Adipose tissue (tissue), 3 donors: ENCODE data around the gene NIPAL3. TPM values are rescaled to one million over a fixed set of nuclear protein-coding genes. Genes with fewer than 3 reads are reported as not detected.

Source experiments
- H3K27ac ChIP-seq: one replicate; pipeline ENCODE4 v1.5.1; 2013; ENCODE audit warnings: low read depth, low read length
- WGBS, 3 donors: extraction: QIAGEN DNeasy Blood & Tissue Kit; methylation state at CpG; one replicate each; pipeline ENCODE4 v1.1.7; 2013; 5-methylcytosine and 5-hydroxymethylcytosine counted together
- polyA plus RNA-seq, 3 donors: library from polyadenylated mRNA; stranded (reverse); fragments of 200-250 nt; gene quantifications; one replicate each; pipeline ENCODE4 v1.2.3, GENCODE V29; 2013
- donor health status: healthy with polysubstance abuse.
- donor health status: Bipolar disorder and iron deficiency.
- donor health status: healthy.

NIPAL3 gene
- polyA plus RNA-seq, 3 donors: 5.4 to 10.4 (median 7.6) TPM

DNA sequence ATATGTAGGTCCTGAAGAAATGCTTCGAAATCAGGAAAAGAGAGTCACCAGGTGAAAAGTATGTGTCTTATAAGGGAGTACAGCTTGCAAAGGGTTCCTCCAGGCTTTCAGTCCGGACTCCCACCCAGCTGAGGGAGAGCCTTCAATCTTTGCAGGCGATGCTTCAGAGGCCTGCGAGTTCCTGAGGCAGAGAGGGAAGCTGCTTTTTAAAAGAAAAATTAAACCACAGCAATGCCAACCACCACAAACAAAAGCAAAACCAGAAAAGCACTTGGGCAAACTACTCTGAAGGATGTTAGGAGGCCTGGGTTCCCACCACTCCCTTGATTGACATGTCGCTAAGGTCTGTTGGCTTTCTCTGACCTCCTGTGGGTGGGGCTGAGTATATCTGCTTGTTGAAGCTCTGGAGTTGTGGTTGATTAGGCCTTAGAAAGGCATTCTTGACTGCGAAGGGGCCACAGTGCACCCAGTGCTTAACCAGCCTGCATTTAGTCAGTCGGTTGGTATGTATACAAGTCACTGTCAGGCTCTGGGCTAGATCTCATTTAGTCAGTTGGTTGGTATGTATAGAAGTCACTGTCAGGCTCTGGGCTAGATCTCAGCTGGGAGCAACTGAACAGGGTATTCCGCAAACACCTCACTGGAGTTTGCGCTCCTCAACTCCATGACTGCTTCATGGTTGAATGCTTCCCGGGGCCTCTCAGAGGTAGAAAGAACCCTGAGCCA lies 1.2 kb downstream of the NIPAL3 start:
- WGBS, 3 donors: 44 to 63% (median 59%) methylated on average over 10 of the region's 10 CpGs
- no peak overlapping the region for H3K27ac ChIP-seq

DNA sequence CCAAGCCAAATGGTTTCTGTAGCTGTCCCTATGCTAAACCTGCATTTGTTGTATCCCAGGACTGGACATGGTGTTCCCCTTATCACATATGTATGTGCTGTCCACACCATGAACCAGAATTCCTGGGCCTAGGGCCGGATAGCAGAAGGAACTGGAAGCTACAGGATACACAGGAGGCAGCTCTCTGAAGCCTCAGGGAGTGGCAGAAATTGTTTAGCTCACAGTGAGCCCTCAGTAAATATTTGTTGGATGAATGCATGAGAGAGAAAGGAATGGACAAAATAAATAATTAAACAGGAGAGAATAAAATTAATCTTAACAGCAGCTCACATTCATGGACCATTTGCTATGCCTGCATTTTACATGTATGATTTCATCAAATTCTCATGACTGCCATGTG lies 2.1 kb downstream of the NIPAL3 start:
- WGBS, 3 donors: 77 to 87% (median 77%) methylated on average over 1 of the region's 1 CpG
- no peak overlapping the region for H3K27ac ChIP-seq

DNA sequence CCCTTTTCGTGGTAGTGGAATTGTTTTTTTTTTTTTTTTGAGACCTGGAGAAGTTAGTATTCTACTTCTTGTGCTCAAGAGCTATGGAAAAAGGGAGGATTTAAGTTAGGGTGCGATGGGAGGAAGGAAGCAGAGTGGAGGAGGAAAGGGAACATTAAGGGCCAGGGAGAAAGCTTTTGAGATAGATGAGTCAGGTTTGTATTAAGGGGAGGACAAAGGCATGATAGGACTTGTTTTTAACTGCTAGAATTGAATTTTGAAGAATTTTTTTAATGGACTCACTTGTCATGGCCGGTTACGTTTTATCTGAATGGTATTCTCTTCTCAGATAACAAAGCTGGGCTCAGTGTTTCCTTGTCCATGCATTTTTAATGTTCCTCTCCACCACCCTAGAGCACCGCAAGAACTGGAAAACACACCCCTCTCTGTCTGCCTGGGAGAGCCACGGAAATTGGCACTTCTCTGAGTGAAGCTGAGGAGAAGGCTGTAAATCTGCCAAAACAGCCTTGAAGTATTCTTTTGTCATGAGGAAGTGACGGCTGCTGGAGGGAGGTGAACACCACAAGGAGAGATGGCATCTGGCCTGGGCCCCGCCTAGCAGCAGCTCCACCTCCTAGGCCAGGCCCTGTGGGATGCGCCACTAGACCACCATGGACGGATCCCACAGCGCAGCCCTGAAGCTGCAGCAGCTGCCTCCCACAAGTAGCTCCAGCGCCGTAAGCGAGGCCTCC lies 3.5 kb downstream of the NIPAL3 start:
- 46 to 69% (median 56%) methylated on average over 14 of the region's 14 CpGs for WGBS, 3 donors
- no peak overlapping the region for H3K27ac ChIP-seq

DNA sequence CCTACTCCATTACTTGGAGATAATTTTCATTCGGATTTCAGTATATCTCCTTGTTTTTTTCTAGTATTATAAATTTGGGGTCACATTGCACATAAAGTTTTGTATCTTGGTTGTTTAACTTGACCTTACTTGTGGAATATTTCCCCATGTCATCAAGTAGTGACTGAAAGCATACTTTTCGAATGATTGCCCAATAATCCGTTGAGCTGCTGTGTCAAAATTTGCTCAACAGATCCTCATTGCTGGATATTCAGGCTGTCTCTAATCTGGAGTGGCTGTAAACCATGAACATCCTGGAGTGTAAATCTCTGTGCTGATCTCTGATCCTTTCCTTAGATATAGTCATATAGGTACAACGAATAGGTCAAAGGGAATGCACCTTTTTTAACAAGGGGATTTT lies 4.9 kb downstream of the NIPAL3 start:
- no peak overlapping the region for H3K27ac ChIP-seq
- 72 to 84% (median 76%) methylated on average over 4 of the region's 4 CpGs for WGBS, 3 donors

DNA sequence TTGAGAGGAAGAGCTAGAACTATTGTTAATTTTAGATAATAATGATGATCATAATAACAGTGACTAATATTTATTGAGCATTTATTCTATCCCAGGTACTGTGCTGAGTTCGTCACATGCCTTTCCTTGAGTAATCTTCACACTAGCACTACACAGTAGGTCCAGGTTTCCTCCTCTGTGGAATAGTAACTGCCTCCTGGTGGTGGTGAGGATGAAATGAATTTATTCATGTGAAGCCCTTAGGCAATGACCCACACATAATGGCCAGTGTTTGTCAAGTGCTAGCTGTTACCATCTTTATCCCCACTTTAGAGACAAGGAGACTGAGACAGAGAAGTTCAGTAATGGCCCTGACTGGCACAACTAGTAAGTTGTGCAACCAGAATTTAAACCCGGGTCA lies 5.9 kb downstream of the NIPAL3 start:
- H3K27ac ChIP-seq: no peak overlapping the region
- 79 to 95% (median 86%) methylated on average over 2 of the region's 2 CpGs for WGBS, 3 donors

DNA sequence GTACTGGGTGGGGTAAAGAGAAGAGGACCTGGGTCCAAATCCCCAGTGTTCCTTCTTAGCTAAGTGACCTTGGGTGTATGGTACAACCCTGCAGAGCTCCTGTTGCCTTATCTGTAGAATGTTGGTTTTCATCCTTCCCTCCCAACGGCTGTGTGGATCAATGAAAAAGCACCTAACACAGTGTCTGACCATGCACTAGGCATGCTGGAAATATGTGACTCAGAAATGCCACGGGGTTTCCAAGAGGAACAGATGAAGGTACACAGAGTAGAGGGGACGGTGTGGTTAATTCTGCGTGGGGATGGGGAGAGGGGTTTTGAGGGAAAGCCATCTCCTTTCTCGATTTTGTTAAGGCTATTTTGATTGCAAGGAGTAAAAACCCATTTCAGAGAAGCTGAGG lies 8.6 kb downstream of the NIPAL3 start:
- WGBS, 3 donors: 63 to 93% (median 92%) methylated on average over 5 of the region's 5 CpGs
- H3K27ac ChIP-seq: no peak overlapping the region

DNA sequence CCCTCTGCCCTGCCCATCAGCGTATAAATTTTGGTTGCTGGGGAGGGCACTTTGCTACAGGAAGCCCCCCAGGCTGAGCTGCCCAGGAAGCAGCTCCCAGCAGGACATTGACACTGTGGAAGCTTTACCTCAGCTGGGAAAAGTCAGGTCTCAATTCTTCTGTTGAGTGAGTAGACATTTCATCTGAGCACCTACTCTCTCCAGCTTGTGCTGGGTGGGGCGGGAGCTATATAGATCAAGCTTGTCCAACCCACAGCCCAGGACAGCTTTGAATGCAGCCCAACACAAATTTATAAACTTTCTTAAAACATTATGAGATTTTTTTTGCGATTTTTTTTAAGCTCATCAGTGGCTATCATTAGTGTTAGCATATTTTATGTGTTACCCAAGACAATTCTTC lies 9.4 kb downstream of the NIPAL3 start:
- WGBS, 3 donors: 88 to 96% (median 90%) methylated on average over 3 of the region's 3 CpGs
- no peak overlapping the region for H3K27ac ChIP-seq

DNA sequence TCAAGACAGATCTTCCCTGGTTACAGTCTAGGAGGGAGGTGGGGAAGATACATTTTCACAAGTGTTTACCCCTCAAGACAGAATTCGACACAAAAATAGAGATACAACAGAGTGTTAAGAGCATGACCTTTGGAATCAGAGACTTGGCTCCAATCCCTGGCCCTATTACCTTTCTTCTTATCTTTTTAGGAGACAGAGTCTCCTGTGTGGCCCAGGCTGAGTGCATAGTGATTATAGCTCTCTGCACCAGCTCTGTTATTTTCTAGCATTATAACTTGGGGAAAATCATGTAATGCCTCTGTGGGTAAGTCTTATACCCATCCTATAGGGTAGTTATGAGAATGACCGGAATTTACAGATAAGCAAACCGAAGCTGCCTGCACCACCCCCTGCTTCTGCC lies 9.8 kb downstream of the NIPAL3 start:
- 41 to 81% (median 72%) methylated on average over 3 of the region's 3 CpGs for WGBS, 3 donors

DNA sequence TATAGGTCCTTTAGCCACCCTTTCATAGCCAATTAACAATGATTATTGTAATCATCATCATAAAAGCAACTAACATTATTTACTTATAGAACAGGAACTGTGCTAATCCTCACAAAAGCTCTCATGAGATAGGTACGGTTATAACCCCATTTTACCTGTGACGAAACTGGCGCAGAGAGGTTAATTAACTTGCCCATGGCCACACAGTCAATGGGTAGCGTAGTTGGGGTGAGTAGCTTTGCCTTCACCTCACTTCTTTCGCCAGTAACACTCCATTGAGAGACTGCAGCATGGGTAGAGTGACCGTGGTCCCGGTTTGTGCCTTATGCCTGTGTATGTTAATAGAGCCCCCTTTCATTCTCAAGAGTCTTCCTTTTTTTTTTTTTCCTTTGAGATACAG lies 10.3 kb downstream of the NIPAL3 start:
- 73 to 90% (median 84%) methylated on average over 7 of the region's 7 CpGs for WGBS, 3 donors
- no peak overlapping the region for H3K27ac ChIP-seq

More for the DNA sequence above, 9.8 kb downstream of the NIPAL3 start:
- no peak overlapping the region for H3K27ac ChIP-seq

DNA sequence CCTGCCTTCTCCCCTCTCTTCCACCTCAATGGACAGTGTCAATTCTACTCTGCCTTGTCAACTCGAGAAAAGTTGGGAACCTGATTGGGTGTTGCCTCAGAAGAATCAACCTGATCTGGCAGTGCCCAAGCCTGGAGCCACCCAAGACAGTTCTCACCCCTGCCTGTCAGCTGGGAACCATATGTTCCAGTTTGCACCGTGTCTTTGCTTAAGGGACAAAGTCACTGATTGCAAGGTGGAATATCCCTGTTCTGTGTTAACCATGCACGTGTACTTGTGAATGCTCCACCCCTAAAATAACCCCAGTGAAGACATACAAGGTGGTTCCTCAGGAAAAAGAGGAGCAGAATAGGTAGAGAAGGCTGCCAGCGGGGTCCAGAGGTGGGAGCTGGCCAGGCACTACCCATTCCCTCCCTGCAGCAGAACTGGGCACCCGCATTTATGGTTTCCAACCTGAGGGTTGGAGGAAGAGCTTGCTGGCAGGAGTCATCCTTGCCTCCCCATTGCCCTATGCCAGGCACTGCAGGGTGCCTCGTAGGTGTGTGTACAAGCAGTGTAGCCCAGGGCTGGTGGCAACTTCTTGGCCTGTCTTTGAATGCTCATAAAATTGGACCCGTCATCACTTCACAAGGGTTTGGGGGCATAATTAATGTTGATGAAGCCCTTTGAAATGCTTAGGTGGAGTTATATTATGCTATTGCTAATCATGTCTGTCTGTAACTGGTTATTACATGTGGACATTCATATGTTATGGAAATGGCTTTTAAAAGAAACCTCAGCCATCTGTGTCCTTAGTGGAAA lies 11.3 kb downstream of the NIPAL3 start:
- WGBS, 3 donors: 70 to 93% (median 91%) methylated on average over 7 of the region's 7 CpGs
- H3K27ac ChIP-seq: no peak overlapping the region

DNA sequence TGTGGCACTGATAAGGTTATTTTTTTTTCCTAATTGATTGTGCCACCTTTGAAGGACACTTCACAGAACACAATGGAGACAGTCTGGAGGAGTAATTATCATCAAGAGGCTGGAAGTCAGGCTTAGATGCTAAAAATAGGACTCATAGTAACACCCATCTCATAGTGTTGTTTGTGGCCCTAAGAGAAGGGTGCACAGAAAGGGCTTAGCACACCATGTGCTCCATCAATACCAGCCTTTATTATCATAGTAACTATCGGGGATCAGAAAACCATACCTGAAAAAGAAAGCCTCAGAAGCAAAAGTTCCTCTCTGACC lies 11.9 kb downstream of the NIPAL3 start:
- no peak overlapping the region for H3K27ac ChIP-seq
- WGBS, 3 donors: 52 to 93% (median 87%) methylated on average over 1 of the region's 1 CpG

DNA sequence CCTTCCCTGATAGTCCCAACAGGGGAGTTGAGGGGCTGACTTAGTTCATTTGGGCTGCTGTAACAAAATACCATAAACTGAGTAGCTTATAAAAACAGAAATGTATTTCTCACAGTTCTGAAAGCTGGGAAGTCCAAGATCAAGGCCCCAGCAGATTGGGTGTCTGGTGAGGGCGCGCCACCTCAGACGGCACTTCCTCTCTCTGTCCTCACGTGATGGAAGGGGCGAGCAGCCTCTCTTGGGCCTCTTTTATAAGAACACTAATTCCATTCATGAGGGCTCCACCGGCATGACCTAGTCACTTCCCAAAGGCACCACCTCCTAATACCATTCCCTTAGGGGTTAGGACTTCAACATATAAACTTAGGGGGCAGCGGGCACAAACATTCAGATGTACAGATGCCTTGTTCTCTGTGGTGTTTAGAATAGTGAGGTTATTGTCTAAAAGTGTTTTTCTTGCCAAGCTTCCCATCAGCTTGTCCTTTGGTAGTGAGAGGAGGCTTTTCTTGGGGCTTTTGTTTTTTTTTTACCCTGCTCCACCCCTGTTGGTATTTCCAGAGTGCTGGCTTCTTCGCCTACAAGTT lies 20.3 kb downstream of the NIPAL3 start:
- H3K27ac ChIP-seq: no peak overlapping the region
- WGBS, 3 donors: 79 to 83% (median 82%) methylated on average over 8 of the region's 8 CpGs

DNA sequence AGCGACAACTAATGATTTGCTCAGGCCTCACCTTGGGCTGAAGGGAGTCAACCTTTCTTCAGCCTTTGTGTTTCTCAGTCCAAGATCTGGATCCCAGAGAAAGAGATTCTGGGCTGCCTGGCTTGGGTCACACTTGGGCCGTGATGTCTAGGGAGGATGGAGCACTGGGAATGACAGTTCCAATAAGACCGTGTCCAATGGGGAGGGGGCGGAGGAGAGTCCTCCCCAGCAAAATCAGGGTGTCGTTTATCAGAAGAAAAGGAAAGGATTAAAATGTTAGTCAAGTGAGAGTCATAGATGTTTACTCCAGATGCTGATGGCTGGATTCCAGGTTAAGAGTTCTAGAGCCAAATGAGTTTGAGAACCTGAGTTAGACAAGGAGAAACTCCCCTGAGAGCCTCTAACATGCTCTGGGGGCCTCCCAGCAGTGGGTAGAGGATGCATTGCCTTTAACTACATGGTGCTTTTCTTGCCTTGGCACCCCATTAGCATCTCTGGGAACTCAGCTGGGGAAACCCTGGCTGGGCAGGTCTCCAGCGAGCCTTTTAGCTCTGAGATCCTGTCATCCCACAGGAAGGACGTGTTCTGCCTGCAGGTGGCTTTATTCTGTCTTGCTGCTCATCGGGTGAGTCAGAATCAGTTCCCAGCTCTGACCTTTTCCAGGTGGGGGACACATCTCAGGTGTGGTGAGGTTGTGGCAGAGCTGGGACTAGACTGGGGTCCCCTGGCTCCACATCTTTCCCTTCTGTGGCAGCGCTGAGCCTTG lies 22.2 kb downstream of the NIPAL3 start:
- WGBS, 3 donors: 62 to 69% (median 69%) methylated on average over 9 of the region's 9 CpGs

DNA sequence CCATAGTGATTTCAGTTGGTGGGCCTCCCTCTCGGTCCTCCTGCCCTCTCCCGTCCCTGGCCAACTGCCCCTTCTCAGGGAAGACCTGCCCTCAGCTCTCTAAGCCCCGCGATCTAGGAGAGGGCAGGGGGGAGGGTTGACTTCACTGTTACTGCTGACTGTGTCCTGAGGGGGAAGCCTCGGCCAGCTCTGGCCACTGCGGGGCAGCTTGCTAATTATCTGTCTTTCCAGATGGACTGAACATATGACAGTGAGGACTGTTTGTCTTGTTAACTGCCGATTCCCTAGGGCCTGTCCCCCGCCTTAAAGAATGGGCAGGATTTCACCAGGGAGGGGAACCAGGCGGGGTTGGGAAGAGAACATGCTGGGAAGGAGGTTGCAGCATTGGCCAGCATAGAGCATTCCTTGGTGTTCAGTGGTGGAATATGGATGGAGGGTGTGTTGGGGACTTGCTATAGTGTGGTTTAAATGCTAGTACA lies 22.9 kb downstream of the NIPAL3 start:
- no peak overlapping the region for H3K27ac ChIP-seq
- 44 to 75% (median 47%) methylated on average over 9 of the region's 9 CpGs for WGBS, 3 donors

More for the DNA sequence above, 22.2 kb downstream of the NIPAL3 start:
- no peak overlapping the region for H3K27ac ChIP-seq

DNA sequence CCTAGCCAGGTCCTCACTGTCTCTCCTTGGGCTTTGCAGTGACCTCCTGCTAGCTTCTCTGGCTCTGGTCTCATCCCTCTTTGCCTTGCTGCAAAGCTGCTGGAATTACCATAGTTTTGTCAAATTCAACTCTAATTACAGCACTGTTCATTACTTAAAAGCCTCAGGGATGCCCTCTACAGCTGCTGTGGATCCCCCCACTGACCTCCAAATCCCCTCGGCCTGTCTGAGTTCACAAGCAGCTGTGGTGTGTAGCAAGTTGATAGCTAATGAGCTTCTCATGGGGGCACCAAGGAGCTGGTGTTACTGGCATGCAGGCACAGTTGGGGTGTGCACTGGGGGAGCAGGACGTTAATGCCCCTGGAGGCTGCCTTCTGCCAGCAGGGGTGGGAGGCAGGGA lies 24.8 kb downstream of the NIPAL3 start:
- 91 to 96% (median 92%) methylated on average over 2 of the region's 2 CpGs for WGBS, 3 donors
- H3K27ac ChIP-seq: no peak overlapping the region

DNA sequence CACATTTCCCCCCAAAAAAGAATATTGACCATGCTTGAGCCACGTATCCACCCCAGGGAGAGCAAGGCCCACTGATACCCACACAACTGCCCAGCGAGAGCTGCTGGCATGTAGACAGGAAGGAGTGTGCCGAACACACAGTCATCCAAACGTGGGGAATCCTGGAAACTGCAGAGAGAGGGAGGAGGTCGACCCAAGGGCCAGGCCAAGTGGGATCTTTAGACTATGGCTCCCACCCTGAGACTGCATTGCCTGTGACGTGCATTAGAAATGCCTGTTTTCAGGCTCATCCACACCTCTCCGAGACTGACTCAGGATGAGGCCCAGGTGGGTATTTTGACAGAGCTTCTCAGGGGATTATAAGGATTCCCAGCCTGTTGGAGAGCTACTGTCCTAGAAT lies 25.9 kb downstream of the NIPAL3 start:
- 86 to 88% (median 87%) methylated on average over 7 of the region's 7 CpGs for WGBS, 3 donors

DNA sequence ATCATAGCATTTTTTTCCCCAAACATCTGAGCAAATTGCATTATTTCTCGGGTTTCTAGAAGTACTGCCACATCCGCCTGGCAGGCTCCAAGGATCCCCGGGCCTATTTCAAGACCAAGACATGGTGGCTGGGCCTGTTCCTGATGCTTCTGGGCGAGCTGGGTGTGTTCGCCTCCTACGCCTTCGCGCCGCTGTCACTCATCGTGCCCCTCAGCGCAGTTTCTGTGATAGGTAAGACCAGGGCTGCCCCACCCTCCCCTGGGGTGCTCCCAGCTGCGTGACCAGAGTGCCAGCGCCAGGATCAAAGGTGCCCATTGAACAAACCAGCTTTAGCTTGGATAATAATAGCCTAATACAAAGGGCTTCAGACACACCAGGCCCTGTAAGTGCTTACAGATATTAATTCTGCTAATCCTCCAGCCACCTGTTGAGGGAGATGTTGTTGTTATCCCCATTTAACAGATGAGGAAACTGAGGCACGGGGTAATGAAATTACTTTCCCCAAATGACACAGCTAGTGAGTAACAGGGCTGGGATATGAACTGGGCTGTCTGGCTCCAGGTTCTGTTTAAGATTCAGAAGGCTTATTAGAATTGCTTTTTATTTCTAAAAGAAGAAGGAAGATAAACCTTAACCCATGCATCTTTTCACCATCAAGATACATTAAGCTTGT lies 26.5 kb downstream of the NIPAL3 start:
- no peak overlapping the region for H3K27ac ChIP-seq
- WGBS, 3 donors: 92 to 97% (median 95%) methylated on average over 14 of the region's 14 CpGs

More for the DNA sequence above, 25.9 kb downstream of the NIPAL3 start:
- no peak overlapping the region for H3K27ac ChIP-seq

DNA sequence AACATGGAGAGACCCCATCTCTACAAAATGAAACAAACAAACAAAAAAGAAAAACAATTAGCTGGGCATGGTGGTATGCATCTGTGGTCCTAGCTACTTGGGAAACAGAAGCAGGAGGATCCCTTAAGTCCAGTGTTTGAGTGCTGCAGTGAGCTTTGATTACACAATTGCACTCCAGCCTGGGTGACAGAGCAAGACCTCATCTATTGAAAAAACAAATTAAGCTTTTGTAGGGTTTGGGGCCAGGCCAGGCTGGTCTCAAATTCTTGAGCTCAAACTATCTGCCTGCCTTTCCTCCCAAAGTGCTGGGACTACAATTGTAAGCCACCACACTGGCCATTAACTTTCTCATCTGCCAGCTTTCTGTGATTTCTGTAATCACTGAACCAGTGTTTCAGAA lies 27.2 kb downstream of the NIPAL3 start:
- H3K27ac ChIP-seq: no peak overlapping the region
